Uterus (tissue), 4 donors: Measurements from ENCODE around the gene FANCE. TPM values are rescaled to one million over a fixed set of nuclear protein-coding genes. Genes with fewer than 3 reads are reported as not detected.

Source experiments
- DNase-seq, 2 donors: peaks; one replicate each; pipeline ENCODE4 v3.0.0-alpha.2; 2019 to 2020
- H3K27ac ChIP-seq, 2 donors: fragments of 200-600 bp; sonication (generic); 1 replicate in 1 of 2; 2 replicates in 1 of 2; pipeline ENCODE4 v1.5.1; 2016 to 2018
- H3K27me3 ChIP-seq, 2 donors: fragments of 200-600 bp; sonication (generic); one replicate each; pipeline ENCODE4 v1.5.1; 2018 to 2019; ENCODE audit warnings: control low read depth in 1 of 2
- H3K36me3 ChIP-seq, 2 donors: fragments of 200-600 bp; sonication (generic); one replicate each; pipeline ENCODE4 v1.5.1; 2019; ENCODE audit warnings: control low read depth in 1 of 2
- H3K4me1 ChIP-seq, 2 donors: fragments of 200-600 bp; sonication (generic); one replicate each; pipeline ENCODE4 v1.5.1; 2018 to 2019; ENCODE audit warnings: control low read depth in 1 of 2
- H3K4me3 ChIP-seq, 2 donors: fragments of 200-600 bp; sonication (generic); 1 replicate in 1 of 2; 2 replicates in 1 of 2; pipeline ENCODE4 v1.5.1; 2018 to 2019; ENCODE audit warnings: mild to moderate bottlenecking in 1 of 2
- H3K9me3 ChIP-seq, 2 donors: fragments of 200-600 bp; sonication (generic); one replicate each; pipeline ENCODE4 v1.5.1; 2019; ENCODE audit warnings: control low read depth in 1 of 2
- POLR2A ChIP-seq, 2 donors: fragments of 450-650 bp; IDR thresholded peaks; one replicate each; pipeline ENCODE4 v1.6.1; 2016; ENCODE audit warnings: antibody characterized with exemption in 2 of 2, mild to moderate bottlenecking in 1 of 2, moderate library complexity in 1 of 2
- intact Hi-C: fragments of 100-400 bp; cut with DNase I; formaldehyde crosslinking; loops from one replicate; pipeline ENCODE4 v1.15.1; 2023; ENCODE audit warnings: low total_unique reads
- total RNA-seq, 4 donors: library from RNA; depleted of rRNA in 3 of 4; stranded (reverse); fragments of >200 nt in 3 of 4; gene quantifications; one replicate each; pipeline versions ENCODE4 v1.1.0 to v1.2.4, GENCODE V29; 2014 to 2023
- TF ChIP-seq, protein P1 (sequence below), 4 experiments: fragments of 200-600 bp in 2 of 4; fragments of 450-650 bp in 2 of 4; sonication (generic) in 2 of 4; IDR thresholded peaks; one replicate each; pipeline ENCODE4 v1.5.1; 2016 to 2019; ENCODE audit warnings: antibody characterized with exemption in 4 of 4, mild to moderate bottlenecking in 2 of 4, moderate library complexity in 1 of 4
- donor health status: DM: yes; HTN: yes; CAD: no.

The FANCE gene
- total RNA-seq, 4 donors from 2014 or later, result 9.6 to 19.1 (median 11.4) TPM

- no peaks in the 10 kb centered on the region for H3K4me1 ChIP-seq
- H3K27ac ChIP-seq, result no peak overlapping the region
- no peak overlapping the region for H3K4me3 ChIP-seq
- intact Hi-C loops, result no loop called here
- no peaks in the 10 kb centered on the region for H3K9me3 ChIP-seq
- TF ChIP-seq, protein P1, sequence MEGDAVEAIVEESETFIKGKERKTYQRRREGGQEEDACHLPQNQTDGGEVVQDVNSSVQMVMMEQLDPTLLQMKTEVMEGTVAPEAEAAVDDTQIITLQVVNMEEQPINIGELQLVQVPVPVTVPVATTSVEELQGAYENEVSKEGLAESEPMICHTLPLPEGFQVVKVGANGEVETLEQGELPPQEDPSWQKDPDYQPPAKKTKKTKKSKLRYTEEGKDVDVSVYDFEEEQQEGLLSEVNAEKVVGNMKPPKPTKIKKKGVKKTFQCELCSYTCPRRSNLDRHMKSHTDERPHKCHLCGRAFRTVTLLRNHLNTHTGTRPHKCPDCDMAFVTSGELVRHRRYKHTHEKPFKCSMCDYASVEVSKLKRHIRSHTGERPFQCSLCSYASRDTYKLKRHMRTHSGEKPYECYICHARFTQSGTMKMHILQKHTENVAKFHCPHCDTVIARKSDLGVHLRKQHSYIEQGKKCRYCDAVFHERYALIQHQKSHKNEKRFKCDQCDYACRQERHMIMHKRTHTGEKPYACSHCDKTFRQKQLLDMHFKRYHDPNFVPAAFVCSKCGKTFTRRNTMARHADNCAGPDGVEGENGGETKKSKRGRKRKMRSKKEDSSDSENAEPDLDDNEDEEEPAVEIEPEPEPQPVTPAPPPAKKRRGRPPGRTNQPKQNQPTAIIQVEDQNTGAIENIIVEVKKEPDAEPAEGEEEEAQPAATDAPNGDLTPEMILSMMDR (IDR thresholded peaks at IDR 0.05), result no peak
- TF ChIP-seq POLR2A (IDR thresholded peaks at IDR 0.05), result no peak
- H3K36me3 ChIP-seq, result no peaks in the 10 kb centered on the region
- no peak for DNase-seq
- no peaks in the 10 kb centered on the region for H3K27me3 ChIP-seq
These were observed 10.9 kb upstream of the FANCE start for GRCh38 chr6:35441205-35441604.

DNA sequence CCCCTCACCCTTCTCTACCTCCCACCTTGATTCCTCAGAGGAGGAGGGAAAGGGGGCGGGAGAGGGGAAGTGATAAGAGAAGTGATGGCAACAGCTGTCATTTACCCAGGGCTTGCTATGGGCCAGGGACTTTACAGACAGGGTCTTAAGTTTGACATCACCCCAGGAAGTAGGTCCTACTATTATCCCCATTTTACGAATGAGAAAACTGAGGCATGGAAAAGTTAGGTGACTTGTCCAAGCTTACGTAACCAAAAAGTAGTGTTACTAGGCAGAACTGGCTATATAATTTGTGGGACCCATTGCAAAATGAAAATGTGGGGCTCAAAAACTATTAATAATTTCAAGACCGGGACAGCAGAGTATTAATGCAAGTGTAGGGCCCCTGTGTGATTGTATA, 10.5 kb upstream of the FANCE start:
- TF ChIP-seq, protein P1 (IDR thresholded peaks at IDR 0.05), result no peak
- no peak for TF ChIP-seq POLR2A (IDR thresholded peaks at IDR 0.05)
- H3K27me3 ChIP-seq, result no peaks in the 10 kb centered on the region
- H3K36me3 ChIP-seq, result no peaks in the 10 kb centered on the region
- no peaks in the 10 kb centered on the region for H3K4me1 ChIP-seq
- no peaks in the 10 kb centered on the region for H3K9me3 ChIP-seq
- H3K27ac ChIP-seq, result no peak overlapping the region
- DNase-seq, result no peak
- intact Hi-C loops, result no loop called here
- H3K4me3 ChIP-seq, result no peak overlapping the region

DNA sequence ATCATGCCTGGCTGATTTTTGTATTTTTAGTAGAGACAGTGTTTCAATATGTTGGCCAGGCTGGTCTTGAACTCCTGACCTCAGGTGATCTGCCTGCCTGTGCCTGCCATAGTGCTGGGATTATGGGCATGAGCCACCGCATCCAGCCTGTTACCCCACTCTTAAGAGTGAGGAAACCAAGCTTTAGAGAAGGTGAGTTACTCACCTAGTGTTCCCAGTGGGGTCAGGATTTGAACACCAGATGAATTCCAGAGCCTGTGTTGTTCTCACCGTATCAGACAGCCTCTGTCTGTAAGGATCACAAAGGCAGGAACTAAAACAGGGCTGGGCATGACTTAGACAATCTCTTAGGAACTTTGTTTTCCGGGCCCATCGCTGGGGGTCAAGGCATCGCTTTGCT, 9.4 kb upstream of the FANCE start:
- no peaks in the 10 kb centered on the region for H3K27me3 ChIP-seq
- no peak for TF ChIP-seq POLR2A (IDR thresholded peaks at IDR 0.05)
- TF ChIP-seq, protein P1 (IDR thresholded peaks at IDR 0.05), result no peak
- no peak overlapping the region for H3K27ac ChIP-seq
- DNase-seq, result no peak
- no peak overlapping the region for H3K4me3 ChIP-seq
- no peaks in the 10 kb centered on the region for H3K9me3 ChIP-seq
- no peaks in the 10 kb centered on the region for H3K36me3 ChIP-seq
- H3K4me1 ChIP-seq, result no peaks in the 10 kb centered on the region
- intact Hi-C loops, result no loop called here

DNA sequence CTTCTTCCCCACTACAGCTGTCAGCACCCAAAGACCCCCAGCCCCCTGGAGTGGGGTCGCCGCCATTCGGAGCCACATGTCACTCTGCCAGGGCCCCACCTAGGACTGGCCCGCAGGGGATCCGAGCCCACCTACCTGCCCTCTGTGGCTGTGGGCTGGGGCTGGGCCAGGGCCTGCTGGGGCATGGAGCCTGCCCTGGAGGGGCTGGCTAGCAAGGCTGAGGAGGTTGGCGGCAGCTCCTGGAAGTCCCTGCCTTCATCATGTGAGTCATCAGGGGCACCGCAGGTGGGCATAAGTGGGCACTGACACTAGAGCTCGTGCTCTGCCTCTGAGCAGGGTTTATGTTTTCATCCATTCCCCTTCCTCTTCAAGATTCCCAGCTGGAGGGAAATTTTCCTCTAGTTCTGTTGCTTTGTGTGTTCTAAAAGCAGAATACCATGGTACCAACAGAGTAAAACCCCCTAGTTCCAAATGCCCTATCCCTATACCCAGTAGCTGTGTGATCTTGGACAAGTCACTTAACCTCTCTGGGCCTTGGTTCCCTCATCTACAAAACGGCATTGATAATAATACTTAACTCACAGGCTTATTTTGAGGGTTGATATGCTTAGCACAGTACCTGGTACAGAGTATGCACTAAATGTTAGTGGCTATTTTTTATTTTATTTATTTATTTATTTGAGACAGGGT, 8.7 kb upstream of the FANCE start:
- DNase-seq, result no peak
- Histone ChIP-seq H3K36me3 (no peaks in the 10 kb centered on the region), H3K4me3 (no peak overlapping the region), H3K27ac (no peak overlapping the region), H3K27me3 (no peaks in the 10 kb centered on the region), H3K9me3 (no peaks in the 10 kb centered on the region), H3K4me1 (no peaks in the 10 kb centered on the region)
- intact Hi-C loops, result no loop called here
- TF ChIP-seq POLR2A (IDR thresholded peaks at IDR 0.05), result no peak
- TF ChIP-seq, protein P1 (IDR thresholded peaks at IDR 0.05), result no peak

DNA sequence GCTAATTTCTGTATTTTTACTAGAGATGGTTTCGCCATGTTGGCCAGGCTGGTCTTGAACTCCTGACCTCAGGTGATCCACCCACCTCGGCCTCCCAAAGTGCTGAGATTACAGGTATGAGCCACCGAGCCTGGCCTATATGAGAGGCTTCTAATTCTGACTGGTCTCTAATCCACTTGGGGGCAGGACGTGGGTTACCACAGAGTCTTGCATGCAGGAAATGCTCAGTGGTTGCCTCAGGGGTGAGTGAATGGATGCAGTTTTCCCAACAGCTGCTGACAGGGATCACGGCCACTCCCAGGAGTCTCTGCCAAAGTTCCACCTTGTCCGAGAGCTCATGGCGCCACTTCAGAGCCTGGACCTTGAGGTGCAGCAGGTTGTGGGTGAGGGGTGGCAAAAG, 6.4 kb upstream of the FANCE start:
- Histone ChIP-seq H3K4me3 (no peak overlapping the region), H3K4me1 (no peaks in the 10 kb centered on the region), H3K36me3 (no peaks in the 10 kb centered on the region), H3K9me3 (no peaks in the 10 kb centered on the region), H3K27ac (no peak overlapping the region), H3K27me3 (no peaks in the 10 kb centered on the region)
- TF ChIP-seq, protein P1 (IDR thresholded peaks at IDR 0.05), result no peak
- intact Hi-C loops, result loop anchor here (2.0 kb wide), 1 partner anchor 105 kb away; no protein-coding TSS in a partner anchor
- no peak for DNase-seq
